22Rv1 (cell line): ENCODE results near the gene PTPN21.

ENCODE experiments used
- ZFX ChIP-seq: fragments of 450-650 bp; IDR thresholded peaks from 2 replicates; pipeline ENCODE4 v1.6.1; 2017; ENCODE audit warnings: antibody characterized with exemption, borderline replicate concordance
- TF ChIP-seq, protein P1 (sequence below): fragments of 450-650 bp; IDR thresholded peaks from 2 replicates; pipeline ENCODE4 v1.5.1; 2017; ENCODE audit warnings: mild to moderate bottlenecking

DNA sequence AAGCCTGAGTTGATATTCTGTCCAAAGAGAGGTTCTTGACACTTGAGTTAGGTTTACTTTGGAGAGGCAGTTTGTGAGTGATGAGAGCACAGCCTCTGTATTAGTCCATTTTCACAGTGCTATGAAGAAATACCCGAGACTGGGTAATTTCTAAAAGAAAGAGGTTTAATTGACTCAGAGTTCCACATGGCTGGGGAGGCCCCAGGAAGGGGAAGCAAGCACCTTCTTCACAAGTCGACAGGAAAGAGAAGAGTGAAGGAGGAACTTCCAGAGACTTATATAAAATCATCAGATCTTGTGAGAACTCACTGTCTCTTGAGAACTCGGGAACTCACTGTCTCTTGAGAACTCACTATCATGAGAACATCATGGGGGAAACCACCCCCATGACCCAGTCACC, 13.4 kb upstream of the PTPN21 start:
- TF ChIP-seq, protein P1, sequence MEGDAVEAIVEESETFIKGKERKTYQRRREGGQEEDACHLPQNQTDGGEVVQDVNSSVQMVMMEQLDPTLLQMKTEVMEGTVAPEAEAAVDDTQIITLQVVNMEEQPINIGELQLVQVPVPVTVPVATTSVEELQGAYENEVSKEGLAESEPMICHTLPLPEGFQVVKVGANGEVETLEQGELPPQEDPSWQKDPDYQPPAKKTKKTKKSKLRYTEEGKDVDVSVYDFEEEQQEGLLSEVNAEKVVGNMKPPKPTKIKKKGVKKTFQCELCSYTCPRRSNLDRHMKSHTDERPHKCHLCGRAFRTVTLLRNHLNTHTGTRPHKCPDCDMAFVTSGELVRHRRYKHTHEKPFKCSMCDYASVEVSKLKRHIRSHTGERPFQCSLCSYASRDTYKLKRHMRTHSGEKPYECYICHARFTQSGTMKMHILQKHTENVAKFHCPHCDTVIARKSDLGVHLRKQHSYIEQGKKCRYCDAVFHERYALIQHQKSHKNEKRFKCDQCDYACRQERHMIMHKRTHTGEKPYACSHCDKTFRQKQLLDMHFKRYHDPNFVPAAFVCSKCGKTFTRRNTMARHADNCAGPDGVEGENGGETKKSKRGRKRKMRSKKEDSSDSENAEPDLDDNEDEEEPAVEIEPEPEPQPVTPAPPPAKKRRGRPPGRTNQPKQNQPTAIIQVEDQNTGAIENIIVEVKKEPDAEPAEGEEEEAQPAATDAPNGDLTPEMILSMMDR = no peak
- no peak for TF ChIP-seq ZFX
